Fibroblast of lung (primary cell): Measurements from ENCODE around the gene PFDN1. TPM values are rescaled to one million over a fixed set of nuclear protein-coding genes. Genes with fewer than 3 reads are reported as not detected.
A peak's percentile ranks its signal among the peaks of the same experiment; 100 is the strongest.

Experiments
- DNase-seq, 2 donors: peaks; one replicate each; pipeline versions ENCODE4 v3.0.0 to v3.0.0-alpha.2; 2010; ENCODE audit warnings: low read depth in 2 of 2
- H2AFZ ChIP-seq: 2 replicates; pipeline ENCODE4 v1.5.1; 2012; ENCODE audit warnings: low read length, control low read depth, inconsistent platforms
- H3K27ac ChIP-seq: 2 replicates; pipeline ENCODE4 v1.5.1; 2011; ENCODE audit warnings: low read length, control low read depth; ENCODE audit not compliant: insufficient read depth
- H3K27me3 ChIP-seq: 2 replicates; pipeline ENCODE4 v1.5.1; 2011; ENCODE audit warnings: mild to moderate bottlenecking, low read length; ENCODE audit not compliant: control insufficient read depth, insufficient read depth
- H3K36me3 ChIP-seq: 2 replicates; pipeline ENCODE4 v1.5.1; 2011; ENCODE audit warnings: low read length; ENCODE audit not compliant: control insufficient read depth, insufficient read depth
- H3K4me1 ChIP-seq: 2 replicates; pipeline ENCODE4 v1.5.1; 2011; ENCODE audit warnings: low read length; ENCODE audit not compliant: control insufficient read depth, insufficient read depth; ENCODE audit errors: extremely low read depth
- H3K4me2 ChIP-seq: 2 replicates; pipeline ENCODE4 v1.5.1; 2011; ENCODE audit warnings: low read length, control low read depth; ENCODE audit not compliant: insufficient read depth; ENCODE audit errors: extremely low read depth
- H3K4me3 ChIP-seq, 4 experiments: fragments of 200-600 bp in 1 of 4; sonication (generic) in 1 of 4; replicated peaks in 1 of 4; 2 replicates each; pipeline ENCODE4 v1.5.1; 2011 to 2016; ENCODE audit warnings: low read length in 4 of 4, low read depth in 3 of 4, mild to moderate bottlenecking in 3 of 4, control low read depth in 2 of 4, inconsistent platforms in 1 of 4, mixed read lengths in 1 of 4; ENCODE audit not compliant: insufficient read depth in 1 of 4; ENCODE audit errors: control extremely low read depth in 1 of 4
- H3K79me2 ChIP-seq: 2 replicates; pipeline ENCODE4 v1.5.1; 2012; ENCODE audit warnings: mild to moderate bottlenecking, low read length, inconsistent platforms; ENCODE audit not compliant: control insufficient read depth, insufficient read depth
- H3K9ac ChIP-seq: 2 replicates; pipeline ENCODE4 v1.5.1; 2011; ENCODE audit warnings: mild to moderate bottlenecking, low read length, control low read depth; ENCODE audit not compliant: insufficient read depth
- H3K9me3 ChIP-seq: 2 replicates; pipeline ENCODE4 v1.5.1; 2012; ENCODE audit warnings: low read depth, low read length; ENCODE audit not compliant: control insufficient read depth, insufficient read depth
- H4K20me1 ChIP-seq: 2 replicates; pipeline ENCODE4 v1.5.1; 2011; ENCODE audit warnings: low read length; ENCODE audit not compliant: control insufficient read depth, insufficient read depth; ENCODE audit errors: extremely low read depth
- CTCF ChIP-seq, 2 donors: IDR thresholded peaks in 1 of 2; conservative IDR thresholded peaks in 1 of 2; 1 replicate in 1 of 2; 2 replicates in 1 of 2; pipeline ENCODE4 v1.5.1; 2011 to 2012; ENCODE audit warnings: low read length in 2 of 2, control low read depth in 1 of 2, inconsistent platforms in 1 of 2, low read depth in 1 of 2, mild to moderate bottlenecking in 1 of 2
- EZH2 ChIP-seq: IDR thresholded peaks from 2 replicates; pipeline ENCODE4 v1.5.1; 2012; ENCODE audit warnings: low read length, control low read depth, mild to moderate bottlenecking; ENCODE audit errors: missing control alignments
- polyA plus RNA-seq, 2 donors: library from polyadenylated mRNA; depleted of rRNA in 1 of 2; stranded (reverse) in 1 of 2; unstranded in 1 of 2; fragments of >200 nt; gene quantifications; 2 replicates each; pipeline ENCODE4 v1.2.1, GENCODE V29; 2011 to 2012; ENCODE audit warnings: missing spikeins in 1 of 2
- total RNA-seq: library from RNA; depleted of rRNA; stranded (reverse); fragments of >200 nt; gene quantifications from 2 replicates; pipeline ENCODE4 v1.2.1, GENCODE V29; 2014

PFDN1 gene
- total and polyA plus RNA-seq, 2 donors (not counting 1 experiment from before 2014, with no cell fraction given) = 35.5 to 140 TPM

DNA sequence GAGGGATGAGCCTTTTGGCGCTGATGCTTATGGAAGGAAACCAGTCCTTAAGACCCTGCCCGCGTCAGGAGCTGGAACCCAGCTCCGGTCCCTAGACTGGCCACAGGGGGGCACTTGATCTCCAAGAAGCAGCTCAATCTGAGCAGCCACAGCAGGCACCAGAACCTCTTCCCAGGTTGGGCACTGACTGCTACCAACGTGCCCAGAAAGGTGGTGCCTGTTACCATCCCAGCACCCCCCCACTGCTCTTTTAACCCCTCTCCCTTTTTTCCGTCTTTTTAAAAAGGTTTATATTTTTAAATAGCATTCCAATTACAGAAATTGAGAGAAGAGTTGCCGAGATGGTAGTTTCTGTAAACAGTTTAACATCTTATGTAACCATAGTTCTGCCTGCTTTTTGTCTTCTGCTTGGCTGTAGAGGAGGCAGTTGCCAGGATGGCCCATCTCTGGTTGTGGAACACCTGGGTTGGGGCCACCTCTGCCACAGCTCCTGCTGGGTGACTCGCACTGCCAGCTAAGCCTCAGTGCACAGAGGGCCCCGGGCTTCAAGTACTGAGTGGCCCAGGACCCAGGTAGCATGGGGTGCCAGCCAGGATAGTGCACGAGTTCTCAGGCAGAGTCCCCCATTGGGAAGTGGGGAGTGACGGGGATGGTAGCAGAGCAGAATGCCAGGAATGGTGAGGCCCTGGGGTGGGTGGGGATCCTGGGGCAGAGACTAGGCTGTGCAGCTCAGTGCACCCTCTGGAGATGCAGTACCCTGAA is 62.8 kb downstream of the PFDN1 start:
- DNase-seq = peak; percentile 60 to 65
- Histone ChIP-seq H3K4me3 (no peak overlapping the region), H3K27ac (no peak overlapping the region), H2AFZ (no peak overlapping the region), H3K9me3 (no peaks in the 10 kb centered on the region), H3K4me1 (peaks cover 21% of the 10 kb centered on the region), H3K79me2 (no peaks in the 10 kb centered on the region), H3K36me3 (no peaks in the 10 kb centered on the region), H3K4me2 (no peak overlapping the region), H4K20me1 (no peaks in the 10 kb centered on the region), H3K27me3 (no peaks in the 10 kb centered on the region), H3K9ac (no peak overlapping the region)
- TF ChIP-seq EZH2 (no peak), CTCF (conservative IDR thresholded peaks at IDR 0.05 in 1 of 2, IDR thresholded peaks at IDR 0.05 in 1 of 2; ENCODE audit: low read depth in 1 of 2, low read length in 2 of 2) (peak; percentile 62 to 68)

DNA sequence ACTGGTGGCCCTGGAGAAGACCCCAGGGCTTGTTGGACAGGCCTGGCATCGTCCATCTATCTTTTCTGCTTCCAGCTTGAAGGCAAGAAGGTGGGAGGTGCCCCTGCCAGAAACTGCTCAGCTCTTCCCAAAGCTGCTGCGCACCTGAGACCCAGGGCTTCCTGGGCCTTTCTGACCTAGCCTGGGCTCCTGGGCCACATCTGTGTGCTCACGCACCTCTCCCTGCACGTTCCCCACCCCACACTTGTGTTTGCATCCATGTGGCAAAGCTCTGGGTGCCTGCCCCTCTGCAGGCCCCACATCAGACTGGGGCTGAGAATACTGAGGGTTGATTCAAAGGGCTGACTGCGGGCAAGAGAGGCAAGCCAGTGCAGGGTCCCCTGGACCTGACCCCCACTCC is 63.4 kb downstream of the PFDN1 start:
- Histone ChIP-seq H3K9ac (no peak overlapping the region), H3K36me3 (no peaks in the 10 kb centered on the region), H3K4me1 (peaks cover 15% of the 10 kb centered on the region), H3K4me3 (no peak overlapping the region), H3K27me3 (no peaks in the 10 kb centered on the region), H3K9me3 (no peaks in the 10 kb centered on the region), H3K79me2 (no peaks in the 10 kb centered on the region), H3K27ac (no peak overlapping the region), H2AFZ (no peak overlapping the region), H4K20me1 (no peaks in the 10 kb centered on the region), H3K4me2 (no peak overlapping the region)
- TF ChIP-seq CTCF (conservative IDR thresholded peaks at IDR 0.05 in 1 of 2, IDR thresholded peaks at IDR 0.05 in 1 of 2; ENCODE audit: low read depth in 1 of 2, low read length in 2 of 2) (no peak), EZH2 (no peak)
- DNase-seq = no peak

GRCh38 chr5:140238756-140239155 is 64.1 kb downstream of the PFDN1 start:
- H3K27ac ChIP-seq = no peak overlapping the region
- no peaks in the 10 kb centered on the region for H3K27me3 ChIP-seq
- H3K4me1 ChIP-seq = peaks cover 15% of the 10 kb centered on the region
- H3K9ac ChIP-seq = no peak overlapping the region
- no peaks in the 10 kb centered on the region for H4K20me1 ChIP-seq
- no peak for DNase-seq
- no peak for TF ChIP-seq EZH2
- TF ChIP-seq CTCF (conservative IDR thresholded peaks at IDR 0.05 in 1 of 2, IDR thresholded peaks at IDR 0.05 in 1 of 2; ENCODE audit: low read depth in 1 of 2, low read length in 2 of 2) = no peak
- no peaks in the 10 kb centered on the region for H3K9me3 ChIP-seq
- no peak overlapping the region for H3K4me3 ChIP-seq
- H3K79me2 ChIP-seq = no peaks in the 10 kb centered on the region
- H2AFZ ChIP-seq = no peak overlapping the region
- H3K36me3 ChIP-seq = no peaks in the 10 kb centered on the region
- no peak overlapping the region for H3K4me2 ChIP-seq
